K562 (cell line): ENCODE data around the gene OR1S1. TPM values are rescaled to one million over a fixed set of nuclear protein-coding genes. Genes with fewer than 3 reads are reported as not detected.

Experiments used
- ATAC-seq: fragments of 200-7000 bp; cut with Tn5 transposase; 3 replicates; pipeline ENCODE4 v1.9.1; 2020; ENCODE audit warnings: moderate library complexity
- BruUV-seq: library from RNA; stranded (reverse); fragments of 400-500 nt; replicated peaks from 2 replicates; lab custom pipeline; 2021; lab: Mats Ljungman, UMichigan
- CTCF ChIA-PET: fragments of 300-600 bp; formaldehyde crosslinking; extraction: SDS; loops from one replicate; lab custom pipeline; 2021; ENCODE audit warnings: low intra/inter-chr PET ratio; lab: Yijun Ruan, JAX
- POLR2A ChIA-PET: fragments of 300-600, 350-650 bp; sonication (Branson Sonifier 250); formaldehyde crosslinking; extraction: SDS; loops from one replicate; lab custom pipeline; 2021; ENCODE audit warnings: antibody characterized with exemption, inconsistent platforms; lab: Yijun Ruan, JAX
- DNase-seq, 4 experiments: peaks; one replicate each; pipeline versions ENCODE4 v3.0.0 to v3.0.0-alpha.2; 2011 to 2018; ENCODE audit warnings: low spot score in 3 of 4, mixed read lengths in 3 of 4; ENCODE audit errors: extremely low read depth in 1 of 4
- FAIRE-seq: peaks from 2 replicates; lab custom pipeline; 2011; peaks lifted over from hg19 to GRCh38; lab: Jason Lieb, UNC
- H2AFZ ChIP-seq: 2 replicates; pipeline ENCODE4 v1.6.0; 2011; ENCODE audit warnings: low read depth, low read length, control low read depth, inconsistent platforms
- H3K27ac ChIP-seq: fragments of 200-600 bp; 3 replicates; pipeline ENCODE4 v1.8.0; 2011; ENCODE audit warnings: low read depth, mild to moderate bottlenecking, control low read depth, inconsistent platforms, low read length, moderate library complexity, mixed read lengths; ENCODE audit errors: extremely low read depth
- H3K27me3 ChIP-seq, 2 experiments: fragments of 300-600 bp in 1 of 2; 2 replicates in 1 of 2; 3 replicates in 1 of 2; pipeline versions ENCODE4 v1.6.0 to v1.8.0; 2011; ENCODE audit warnings: inconsistent platforms in 2 of 2, low read length in 2 of 2, mild to moderate bottlenecking in 1 of 2, mixed read lengths in 1 of 2, moderate library complexity in 1 of 2; ENCODE audit not compliant: control insufficient read depth in 2 of 2, insufficient read depth in 2 of 2
- H3K36me3 ChIP-seq: fragments of 300-600 bp; 3 replicates; pipeline ENCODE4 v1.8.0; 2011; ENCODE audit warnings: mild to moderate bottlenecking, low read length, inconsistent platforms; ENCODE audit not compliant: control insufficient read depth, insufficient read depth
- H3K4me1 ChIP-seq, 2 experiments: fragments of 200-600 bp in 1 of 2; replicated peaks in 1 of 2; 2 replicates in 1 of 2; 3 replicates in 1 of 2; pipeline versions ENCODE4 v1.5.1 to v1.8.0; 2011; ENCODE audit warnings: inconsistent platforms in 2 of 2, low read length in 2 of 2, mild to moderate bottlenecking in 1 of 2, mixed read lengths in 1 of 2, moderate library complexity in 1 of 2; ENCODE audit not compliant: control insufficient read depth in 2 of 2, insufficient read depth in 2 of 2
- H3K4me2 ChIP-seq: 2 replicates; pipeline ENCODE4 v1.6.1; 2011; ENCODE audit warnings: low read length, control low read depth, inconsistent platforms, mixed read lengths; ENCODE audit not compliant: insufficient read depth
- H3K4me3 ChIP-seq: fragments of 200-600 bp; sonication (generic), shearing (Covaris generic); 2 replicates; pipeline ENCODE4 v1.5.1; 2016; ENCODE audit warnings: control low read depth, inconsistent platforms
- H3K79me2 ChIP-seq: fragments of 200-600 bp; 3 replicates; pipeline ENCODE4 v1.8.0; 2011; ENCODE audit warnings: low read length, inconsistent platforms; ENCODE audit not compliant: control insufficient read depth, insufficient read depth
- H3K9ac ChIP-seq, 2 experiments: 2 replicates each; pipeline versions ENCODE4 v1.6.0 to v1.6.1; 2011; ENCODE audit warnings: low read depth in 2 of 2, low read length in 2 of 2, control low read depth in 1 of 2, inconsistent platforms in 1 of 2, mild to moderate bottlenecking in 1 of 2, mixed read lengths in 1 of 2; ENCODE audit not compliant: insufficient read depth in 1 of 2
- H3K9me1 ChIP-seq: one replicate; pipeline ENCODE4 v1.6.0; 2011; ENCODE audit warnings: inconsistent platforms, mild to moderate bottlenecking, low read length, moderate library complexity; ENCODE audit not compliant: control insufficient read depth, insufficient read depth
- H3K9me3 ChIP-seq: replicated peaks from 2 replicates; pipeline ENCODE4 v1.5.1; 2011; ENCODE audit warnings: low read depth, low read length, inconsistent platforms; ENCODE audit not compliant: control insufficient read depth, insufficient read depth
- H4K20me1 ChIP-seq: replicated peaks from 2 replicates; pipeline ENCODE4 v1.6.1; 2011; ENCODE audit warnings: low read length, inconsistent platforms, mixed read lengths; ENCODE audit not compliant: control insufficient read depth, insufficient read depth
- MCM5 ChIP-seq: fragments of 450-650 bp; IDR thresholded peaks from 2 replicates; pipeline ENCODE4 v1.6.1; 2016; ENCODE audit warnings: low read depth
- MEIS2 ChIP-seq: fragments of 450-650 bp; IDR thresholded peaks from 2 replicates; pipeline ENCODE4 v1.6.1; 2014; ENCODE audit warnings: mild to moderate bottlenecking; ENCODE audit not compliant: partially characterized antibody
- NFIC ChIP-seq: fragments of 450-650 bp; IDR thresholded peaks from 2 replicates; pipeline ENCODE4 v1.6.1; 2017; ENCODE audit warnings: mild to moderate bottlenecking, inconsistent platforms
- NFIX ChIP-seq: fragments of 250-450 bp; sonication (Bioruptor Pico); IDR thresholded peaks from 2 replicates; pipeline ENCODE4 v1.4.0; 2020; ENCODE audit warnings: low read depth, mild to moderate bottlenecking, moderate library complexity
- NR2C1 ChIP-seq, 2 experiments: fragments of 450-650 bp; IDR thresholded peaks; 2 replicates each; pipeline ENCODE4 v1.6.1; 2017; ENCODE audit warnings: mild to moderate bottlenecking in 2 of 2, antibody characterized with exemption in 1 of 2, inconsistent platforms in 1 of 2, missing compliant biosample characterization in 1 of 2, missing genetic modification characterization in 1 of 2
- NUFIP1 ChIP-seq: fragments of 450-650 bp; IDR thresholded peaks from 2 replicates; pipeline ENCODE4 v1.6.1; 2018; ENCODE audit not compliant: partially characterized antibody
- RCOR1 ChIP-seq, 2 experiments: IDR thresholded peaks; 2 replicates each; pipeline ENCODE4 v1.6.1; 2012; ENCODE audit warnings: low read depth in 2 of 2, low read length in 2 of 2, borderline replicate concordance in 1 of 2, improper control_type of control experiment in 1 of 2
- SMAD1 ChIP-seq: fragments of 150-350 bp; IDR thresholded peaks from 2 replicates; pipeline ENCODE4 v1.6.1; 2014; ENCODE audit warnings: low read length, low read depth; ENCODE audit not compliant: partially characterized antibody
- TAF9B ChIP-seq: fragments of 450-650 bp; IDR thresholded peaks from 2 replicates; pipeline ENCODE4 v1.6.1; 2018; ENCODE audit warnings: mild to moderate bottlenecking; ENCODE audit not compliant: partially characterized antibody
- TRIM25 ChIP-seq: fragments of 450-650 bp; IDR thresholded peaks from 2 replicates; pipeline ENCODE4 v1.7.0; 2016; ENCODE audit warnings: borderline replicate concordance
- ZNF134 ChIP-seq: fragments of 250-450 bp; sonication (Bioruptor Pico); conservative IDR thresholded peaks from 2 replicates; pipeline ENCODE4 v1.4.0; 2020
- ZNF239 ChIP-seq: fragments of 250-450 bp; sonication (Bioruptor Pico); IDR thresholded peaks from 2 replicates; pipeline ENCODE4 v1.4.0; 2020; ENCODE audit warnings: mild to moderate bottlenecking
- WGBS: fragments of 100-300 bp; shearing (Covaris generic); methylation state at CpG from one replicate; pipeline ENCODE4 v1.1.6; 2016; ENCODE audit warnings: low coverage, mixed read lengths; ENCODE audit not compliant: insufficient coverage; ENCODE audit errors: missing lambda C conversion rate; 5-methylcytosine and 5-hydroxymethylcytosine counted together
- in situ Hi-C: fragments of 300-500 bp; cut with MboI; formaldehyde crosslinking; loops from 4 replicates; pipeline ENCODE4 v1.15.0; 2018; ENCODE audit warnings: inconsistent platforms, mixed read lengths
- intact Hi-C: fragments of 100-400 bp; cut with micrococcal nuclease; formaldehyde crosslinking; loops from 2 replicates; pipeline ENCODE4 v1.14.2; 2022
- polyA plus RNA-seq, 8 experiments: library from polyadenylated mRNA; depleted of rRNA in 4 of 8; stranded (reverse) in 5 of 8; unstranded in 3 of 8; fragments of >200 nt; fragmentation: Nextera tagmentation in 2 of 8; fragmentation: Illumina TruSeq in 1 of 8; extraction: Ambion mirVana in 2 of 8; extraction: Trizol in 1 of 8; gene quantifications; 2 replicates each; pipeline versions ENCODE4 v1.2.1 to v1.2.3, GENCODE V29; 2011 to 2014; ENCODE audit warnings: inconsistent platforms in 1 of 8, missing spikeins in 1 of 8
- total RNA-seq, 7 experiments: library from RNA; depleted of rRNA in 6 of 7; stranded (reverse); fragments of >200 nt in 6 of 7; fragmentation: Illumina TruSeq in 2 of 7; extraction: Trizol in 2 of 7; gene quantifications; 2 replicates each; pipeline versions ENCODE4 v1.2.1 to v1.2.3, GENCODE V29; 2011 to 2021; ENCODE audit warnings: low replicate concordance in 1 of 7
- TF ChIP-seq, protein P1 (sequence below): fragments of 450-650 bp; IDR thresholded peaks from 2 replicates; pipeline ENCODE4 v1.6.1; 2016

The OR1S1 gene
- total and polyA plus RNA-seq, 9 of the 15 experiments (the other 6 are each of a cell fraction or from before 2014, with no cell fraction given), result not detected

DNA sequence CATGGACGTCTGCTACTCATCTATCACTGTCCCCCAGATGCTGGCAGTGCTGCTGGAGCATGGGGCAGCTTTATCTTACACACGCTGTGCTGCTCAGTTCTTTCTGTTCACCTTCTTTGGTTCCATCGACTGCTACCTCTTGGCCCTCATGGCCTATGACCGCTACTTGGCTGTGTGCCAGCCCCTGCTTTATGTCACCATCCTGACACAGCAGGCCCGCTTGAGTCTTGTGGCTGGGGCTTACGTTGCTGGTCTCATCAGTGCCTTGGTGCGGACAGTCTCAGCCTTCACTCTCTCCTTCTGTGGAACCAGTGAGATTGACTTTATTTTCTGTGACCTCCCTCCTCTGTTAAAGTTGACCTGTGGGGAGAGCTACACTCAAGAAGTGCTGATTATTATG, 32.9 kb upstream of the OR1S1 start:
- Histone ChIP-seq H3K79me2 (no peaks in the 10 kb centered on the region), H3K36me3 (no peaks in the 10 kb centered on the region), H4K20me1 (no peaks in the 10 kb centered on the region), H3K4me2 (no peak overlapping the region), H3K9ac (no peak overlapping the region), H3K4me1 (no peaks in the 10 kb centered on the region), H3K9me1 (no peaks in the 10 kb centered on the region), H3K27me3 (no peaks in the 10 kb centered on the region), H3K4me3 (no peak overlapping the region), H2AFZ (no peak overlapping the region), H3K9me3 (no peaks in the 10 kb centered on the region)
- POLR2A ChIA-PET, result no interaction called here
- WGBS, result 1% methylated on average over 6 of the region's 7 CpGs
- in situ Hi-C loops, result no loop called here
- peak in 3 of 4 experiments; percentile 13 to 50 (median 19) for DNase-seq
- no TSS peak for BruUV-seq
- FAIRE-seq, result peak; percentile 6
- ATAC-seq, result peak; percentile 80
- TF ChIP-seq TAF9B (no peak), SMAD1 (peak; percentile 65), MCM5 (no peak), NFIX (CRISPR knock-in tag) (peak; percentile 65), NR2C1 (IDR thresholded peaks at IDR 0.05) (no peak), NR2C1 (tag; IDR thresholded peaks at IDR 0.05) (no peak), NFIC (peak; percentile 97), RCOR1 (IDR thresholded peaks at IDR 0.05; ENCODE audit: borderline replicate concordance in 1 of 2, low read depth in 2 of 2, low read length in 2 of 2) (no peak), TRIM25 (no peak), MEIS2 (peak; percentile 14), NUFIP1 (no peak), ZNF239 (CRISPR knock-in tag) (peak; percentile 83), ZNF134 (CRISPR knock-in tag) (peak; percentile 62; the same call in 1 of the 2 replicates)
- TF ChIP-seq, protein P1, sequence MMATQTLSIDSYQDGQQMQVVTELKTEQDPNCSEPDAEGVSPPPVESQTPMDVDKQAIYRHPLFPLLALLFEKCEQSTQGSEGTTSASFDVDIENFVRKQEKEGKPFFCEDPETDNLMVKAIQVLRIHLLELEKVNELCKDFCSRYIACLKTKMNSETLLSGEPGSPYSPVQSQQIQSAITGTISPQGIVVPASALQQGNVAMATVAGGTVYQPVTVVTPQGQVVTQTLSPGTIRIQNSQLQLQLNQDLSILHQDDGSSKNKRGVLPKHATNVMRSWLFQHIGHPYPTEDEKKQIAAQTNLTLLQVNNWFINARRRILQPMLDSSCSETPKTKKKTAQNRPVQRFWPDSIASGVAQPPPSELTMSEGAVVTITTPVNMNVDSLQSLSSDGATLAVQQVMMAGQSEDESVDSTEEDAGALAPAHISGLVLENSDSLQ, result 0 out of 2 replicates have a peak, but pooled peaks have one; percentile 20
- TF ChIP-seq, all 486 proteins: peak for 7
- CTCF ChIA-PET, result no interaction called here
- no peak overlapping the region for H3K27ac ChIP-seq
- intact Hi-C loops, result no loop called here
